Esophagus (tissue), 2 donors: ENCODE data around the gene DPEP2. TPM values are rescaled to one million over a fixed set of nuclear protein-coding genes. Genes with fewer than 3 reads are reported as not detected.

ENCODE experiments used
- H3K27ac ChIP-seq, 2 donors: one replicate each; pipeline ENCODE4 v1.5.1; 2013; ENCODE audit warnings: low read depth in 2 of 2, mild to moderate bottlenecking in 2 of 2, inconsistent platforms in 1 of 2, low read length in 1 of 2, moderate library complexity in 1 of 2
- H3K27me3 ChIP-seq, 2 donors: one replicate each; pipeline ENCODE4 v1.6.1; 2013; ENCODE audit warnings: low read length in 2 of 2, control low read depth in 1 of 2, mild to moderate bottlenecking in 1 of 2; ENCODE audit not compliant: insufficient read depth in 2 of 2, control insufficient read depth in 1 of 2
- H3K36me3 ChIP-seq, 2 donors: one replicate each; pipeline ENCODE4 v1.6.1; 2013; ENCODE audit warnings: low read length in 1 of 2; ENCODE audit not compliant: control insufficient read depth in 2 of 2, insufficient read depth in 2 of 2
- H3K4me1 ChIP-seq, 2 donors: one replicate each; pipeline ENCODE4 v1.6.1; 2013; ENCODE audit warnings: low read length in 1 of 2; ENCODE audit not compliant: control insufficient read depth in 2 of 2, insufficient read depth in 2 of 2
- H3K4me3 ChIP-seq, 2 donors: one replicate each; pipeline ENCODE4 v1.5.1; 2013; ENCODE audit warnings: low read length in 2 of 2, mild to moderate bottlenecking in 2 of 2, low read depth in 1 of 2, moderate library complexity in 1 of 2
- H3K9me3 ChIP-seq, 2 donors: one replicate each; pipeline ENCODE4 v1.6.1; 2013; ENCODE audit warnings: mild to moderate bottlenecking in 2 of 2, low read depth in 1 of 2, low read length in 1 of 2, moderate library complexity in 1 of 2; ENCODE audit not compliant: control insufficient read depth in 2 of 2, insufficient read depth in 1 of 2
- WGBS, 2 donors: extraction: QIAGEN DNeasy Blood & Tissue Kit; methylation state at CpG; one replicate each; pipeline ENCODE4 v1.1.7; 2013; 5-methylcytosine and 5-hydroxymethylcytosine counted together
- polyA plus RNA-seq, 2 donors: library from polyadenylated mRNA; stranded (reverse); fragments of 200-250 nt; gene quantifications; one replicate each; pipeline ENCODE4 v1.2.3, GENCODE V29; 2013
- donor health status: healthy with polysubstance abuse.
- donor health status: Bipolar disorder and iron deficiency.

The DPEP2 gene
- polyA plus RNA-seq, 2 donors: 0.41 to 0.57 TPM

GRCh38 chr16:67993207-67994039 is 5.9 kb downstream of the DPEP2 start:
- H3K9me3 ChIP-seq: no peaks in the 10 kb centered on the region
- WGBS, 2 donors: 13 to 23% methylated on average over 22 to 39 of the region's 39 CpGs
- H3K27ac ChIP-seq: peak overlapping the region; percentile 6 to 52
- H3K36me3 ChIP-seq: peaks cover 0 to 4% of the 10 kb centered on the region in 2 donors
- H3K4me3 ChIP-seq: peak overlapping the region in 1 of 2 donors; percentile 42
- peaks cover 0 to 13% of the 10 kb centered on the region in 2 donors for H3K4me1 ChIP-seq
- H3K27me3 ChIP-seq: no peaks in the 10 kb centered on the region

- H3K27me3 ChIP-seq: no peaks in the 10 kb centered on the region
- peak overlapping the region in 1 of 2 donors; percentile 6 for H3K27ac ChIP-seq
- no peak overlapping the region for H3K4me3 ChIP-seq
- no peaks in the 10 kb centered on the region for H3K9me3 ChIP-seq
- peaks cover 0 to 13% of the 10 kb centered on the region in 2 donors for H3K4me1 ChIP-seq
- peaks cover 0 to 4% of the 10 kb centered on the region in 2 donors for H3K36me3 ChIP-seq
- 71% methylated on average over 20 of the region's 20 CpGs for WGBS, 2 donors
These were observed 6.5 kb downstream of the DPEP2 start for GRCh38 chr16:67992661-67993206.

GRCh38 chr16:67990018-67990386 is 9.3 kb downstream of the DPEP2 start:
- no peak overlapping the region for H3K4me3 ChIP-seq
- 82 to 93% methylated on average over 6 of the region's 6 CpGs for WGBS, 2 donors
- no peak overlapping the region for H3K27ac ChIP-seq
- no peaks in the 10 kb centered on the region for H3K27me3 ChIP-seq
- peaks cover 0 to 13% of the 10 kb centered on the region in 2 donors for H3K4me1 ChIP-seq
- no peaks in the 10 kb centered on the region for H3K9me3 ChIP-seq
- peaks cover 0 to 4% of the 10 kb centered on the region in 2 donors for H3K36me3 ChIP-seq

- WGBS, 2 donors: 85% methylated on average over 8 of the region's 8 CpGs
- H3K4me1 ChIP-seq: peaks cover 0 to 15% of the 10 kb centered on the region in 2 donors
- no peak overlapping the region for H3K27ac ChIP-seq
- peaks cover 0 to 4% of the 10 kb centered on the region in 2 donors for H3K36me3 ChIP-seq
- H3K9me3 ChIP-seq: no peaks in the 10 kb centered on the region
- no peaks in the 10 kb centered on the region for H3K27me3 ChIP-seq
- H3K4me3 ChIP-seq: no peak overlapping the region
These were observed 9.8 kb downstream of the DPEP2 start for GRCh38 chr16:67989322-67990017.

- 75 to 88% methylated on average over 3 of the region's 3 CpGs for WGBS, 2 donors
- peaks cover 0 to 12% of the 10 kb centered on the region in 2 donors for H3K4me1 ChIP-seq
- no peaks in the 10 kb centered on the region for H3K27me3 ChIP-seq
- no peak overlapping the region for H3K27ac ChIP-seq
- peaks cover 0 to 4% of the 10 kb centered on the region in 2 donors for H3K36me3 ChIP-seq
- no peaks in the 10 kb centered on the region for H3K9me3 ChIP-seq
- no peak overlapping the region for H3K4me3 ChIP-seq
These were observed 10.6 kb downstream of the DPEP2 start for GRCh38 chr16:67988675-67989074.

- 74 to 78% methylated on average over 11 of the region's 11 CpGs for WGBS, 2 donors
These were observed 11.7 kb downstream of the DPEP2 start for GRCh38 chr16:67987460-67988160.

GRCh38 chr16:67986949-67987348 is 12.3 kb downstream of the DPEP2 start:
- H3K9me3 ChIP-seq: no peaks in the 10 kb centered on the region
- H3K4me3 ChIP-seq: no peak overlapping the region
- H3K27me3 ChIP-seq: no peaks in the 10 kb centered on the region
- H3K27ac ChIP-seq: no peak overlapping the region
- 87 to 89% methylated on average over 5 of the region's 5 CpGs for WGBS, 2 donors
- peaks cover 0 to 4% of the 10 kb centered on the region in 2 donors for H3K36me3 ChIP-seq
- H3K4me1 ChIP-seq: peaks cover 0 to 2% of the 10 kb centered on the region in 2 donors

More at GRCh38 chr16:67987460-67988160, 11.7 kb downstream of the DPEP2 start:
- no peaks in the 10 kb centered on the region for H3K9me3 ChIP-seq
- no peak overlapping the region for H3K27ac ChIP-seq
- no peak overlapping the region for H3K4me3 ChIP-seq
- H3K27me3 ChIP-seq: no peaks in the 10 kb centered on the region
- peaks cover 0 to 3% of the 10 kb centered on the region in 2 donors for H3K4me1 ChIP-seq
- peaks cover 0 to 4% of the 10 kb centered on the region in 2 donors for H3K36me3 ChIP-seq

GRCh38 chr16:67982011-67982696 is 17.1 kb downstream of the DPEP2 start:
- Histone ChIP-seq H3K36me3 (no peaks in the 10 kb centered on the region), H3K9me3 (no peaks in the 10 kb centered on the region), H3K27ac (no peak overlapping the region), H3K4me3 (no peak overlapping the region), H3K27me3 (no peaks in the 10 kb centered on the region), H3K4me1 (peaks cover 0 to 2% of the 10 kb centered on the region in 2 donors)
- WGBS, 2 donors: 93 to 95% methylated on average over 49 of the region's 49 CpGs
